Kidney (tissue), 14 donors: ENCODE results near the gene CLPX. TPM values are rescaled to one million over a fixed set of nuclear protein-coding genes. Genes with fewer than 3 reads are reported as not detected.

Experiments
- DNase-seq, 5 donors: peaks; one replicate each; pipeline ENCODE4 v3.0.0-alpha.2; 2013 to 2020
- FAIRE-seq: peaks from 2 replicates; lab custom pipeline; 2012; peaks lifted over from hg19 to GRCh38; lab: Jason Lieb, UNC
- H3K27ac ChIP-seq, 2 donors: one replicate each; pipeline ENCODE4 v1.7.0; 2013; ENCODE audit warnings: low read depth in 2 of 2, low read length in 2 of 2, inconsistent platforms in 1 of 2
- H3K27me3 ChIP-seq: one replicate; pipeline ENCODE4 v1.7.1; 2013; ENCODE audit warnings: low read length, inconsistent platforms; ENCODE audit not compliant: control insufficient read depth, insufficient read depth
- H3K36me3 ChIP-seq, 3 donors: one replicate each; pipeline versions ENCODE4 v1.7.0 to v1.7.1; 2013; ENCODE audit warnings: low read length in 3 of 3, control low read depth in 1 of 3, inconsistent platforms in 1 of 3; ENCODE audit not compliant: insufficient read depth in 3 of 3, control insufficient read depth in 2 of 3
- H3K4me1 ChIP-seq, 3 donors: one replicate each; pipeline versions ENCODE4 v1.7.0 to v1.7.1; 2013; ENCODE audit warnings: low read length in 3 of 3, inconsistent platforms in 1 of 3, low read depth in 1 of 3; ENCODE audit not compliant: control insufficient read depth in 2 of 3, insufficient read depth in 2 of 3
- H3K4me3 ChIP-seq, 3 donors: one replicate each; pipeline versions ENCODE4 v1.7.0 to v1.8.1; 2013; ENCODE audit warnings: low read length in 3 of 3, control low read depth in 1 of 3, inconsistent platforms in 1 of 3
- H3K9ac ChIP-seq, 3 donors: one replicate each; pipeline versions ENCODE4 v1.7.0 to v1.7.1; 2013; ENCODE audit warnings: low read length in 3 of 3, control low read depth in 1 of 3, inconsistent platforms in 1 of 3
- H3K9me3 ChIP-seq, 3 donors: one replicate each; pipeline versions ENCODE4 v1.7.0 to v1.7.1; 2013; ENCODE audit warnings: low read length in 3 of 3, control low read depth in 1 of 3, inconsistent platforms in 1 of 3; ENCODE audit not compliant: control insufficient read depth in 2 of 3, insufficient read depth in 1 of 3
- intact Hi-C: fragments of 100-400 bp; cut with DNase I; formaldehyde crosslinking; loops from one replicate; pipeline ENCODE4 v1.11.1; 2022
- polyA plus RNA-seq: library from polyadenylated mRNA; stranded (reverse); fragments of 350-450 nt; fragmentation: Illumina TruSeq; extraction: RNeasy Lipid Tissue Mini Kit (QIAGEN cat#74804); gene quantifications from one replicate; pipeline ENCODE4 v1.2.3, GENCODE V29; 2014; ENCODE audit warnings: low read depth, low replicate concordance; ENCODE audit not compliant: insufficient read depth
- total RNA-seq: library from RNA; stranded (reverse); fragmentation: NEBNext Ultra II Directional; extraction: Animal tissue kit (Norgen Biotek cat#: 25700); gene quantifications from one replicate; pipeline ENCODE4 v1.2.1, GENCODE V29; 2021
- TF ChIP-seq, protein P1 (sequence below): IDR thresholded peaks from 3 replicates; pipeline ENCODE4 v1.5.1; 2012; ENCODE audit warnings: mild to moderate bottlenecking, moderate library complexity, borderline replicate concordance; ENCODE audit not compliant: insufficient read depth; ENCODE audit errors: extremely low read depth
- donor health status: control.
- donor health status: control.
- donor health status: control.
- donor health status: control.
- donor health status: control.
- donor health status: DM: yes; HTN: yes; CAD: no.
- donor health status: Normal renal cell carcinoma (clear cell type).

CLPX gene
- total and polyA plus RNA-seq, 2 donors from 2014 or later = 18.4 to 48.2 TPM

DNA sequence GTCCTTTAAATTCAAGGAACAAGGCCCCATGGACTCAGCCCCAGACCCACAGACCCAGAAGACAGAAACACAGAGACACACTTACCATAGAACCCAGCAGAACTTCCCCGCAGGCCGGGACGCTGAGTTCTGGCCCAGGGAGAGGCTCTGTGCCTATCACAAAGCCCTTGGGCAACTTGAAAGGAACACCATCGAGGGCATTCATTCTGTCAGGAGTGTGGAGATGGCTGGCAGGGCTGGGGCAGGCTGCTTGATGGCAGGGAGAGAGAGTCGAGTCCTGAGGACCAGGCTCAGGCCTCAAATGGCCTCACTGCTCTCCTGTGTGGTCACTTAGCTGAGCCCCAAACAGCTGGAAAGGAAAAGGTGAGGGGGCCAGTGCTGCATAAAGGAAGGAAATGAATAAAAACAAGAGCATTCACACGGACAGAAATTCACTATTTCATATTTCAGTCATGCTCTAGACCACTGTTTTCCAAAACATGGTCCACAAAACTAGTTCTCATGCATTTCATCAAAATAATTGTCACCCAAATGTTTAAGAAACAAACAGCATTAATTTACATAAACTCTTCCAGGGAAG, 79.0 kb downstream of the CLPX start:
- Histone ChIP-seq H3K27ac (no peak overlapping the region), H3K4me1 (peaks cover 0 to 3% (median 0%) of the 10 kb centered on the region in 3 donors), H3K9me3 (no peaks in the 10 kb centered on the region), H3K4me3 (no peak overlapping the region), H3K36me3 (peaks cover 0 to 4% (median 3%) of the 10 kb centered on the region in 3 donors), H3K27me3 (no peaks in the 10 kb centered on the region), H3K9ac (no peak overlapping the region)
- DNase-seq (no peak), FAIRE-seq (no peak)
- TF ChIP-seq, protein P1, sequence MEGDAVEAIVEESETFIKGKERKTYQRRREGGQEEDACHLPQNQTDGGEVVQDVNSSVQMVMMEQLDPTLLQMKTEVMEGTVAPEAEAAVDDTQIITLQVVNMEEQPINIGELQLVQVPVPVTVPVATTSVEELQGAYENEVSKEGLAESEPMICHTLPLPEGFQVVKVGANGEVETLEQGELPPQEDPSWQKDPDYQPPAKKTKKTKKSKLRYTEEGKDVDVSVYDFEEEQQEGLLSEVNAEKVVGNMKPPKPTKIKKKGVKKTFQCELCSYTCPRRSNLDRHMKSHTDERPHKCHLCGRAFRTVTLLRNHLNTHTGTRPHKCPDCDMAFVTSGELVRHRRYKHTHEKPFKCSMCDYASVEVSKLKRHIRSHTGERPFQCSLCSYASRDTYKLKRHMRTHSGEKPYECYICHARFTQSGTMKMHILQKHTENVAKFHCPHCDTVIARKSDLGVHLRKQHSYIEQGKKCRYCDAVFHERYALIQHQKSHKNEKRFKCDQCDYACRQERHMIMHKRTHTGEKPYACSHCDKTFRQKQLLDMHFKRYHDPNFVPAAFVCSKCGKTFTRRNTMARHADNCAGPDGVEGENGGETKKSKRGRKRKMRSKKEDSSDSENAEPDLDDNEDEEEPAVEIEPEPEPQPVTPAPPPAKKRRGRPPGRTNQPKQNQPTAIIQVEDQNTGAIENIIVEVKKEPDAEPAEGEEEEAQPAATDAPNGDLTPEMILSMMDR = no peak
- intact Hi-C loops = no loop called here

DNA sequence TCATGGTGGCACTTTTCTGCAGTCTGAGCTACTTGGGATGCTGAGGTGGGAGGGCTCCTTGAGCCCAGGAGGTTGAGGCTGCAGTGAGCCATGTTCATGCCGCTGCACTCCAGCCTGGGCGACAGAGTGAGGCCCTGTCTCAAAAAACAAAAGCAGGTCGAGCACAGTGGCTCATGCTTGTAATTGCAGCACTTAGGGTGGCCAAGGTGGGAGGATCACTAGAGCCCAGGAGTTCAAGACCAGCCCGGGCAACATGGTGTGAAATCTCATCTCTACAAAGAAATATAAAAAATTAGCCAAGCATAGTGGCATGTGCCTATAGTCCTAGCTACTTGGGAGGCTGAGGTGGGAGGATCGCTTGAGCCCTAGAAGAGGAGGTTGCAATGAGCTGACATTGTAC, 80.1 kb downstream of the CLPX start:
- no peak overlapping the region for H3K4me3 ChIP-seq
- peaks cover 0 to 4% (median 0%) of the 10 kb centered on the region in 3 donors for H3K4me1 ChIP-seq
- intact Hi-C loops = no loop called here
- TF ChIP-seq, protein P1 = no peak
- H3K27me3 ChIP-seq = no peaks in the 10 kb centered on the region
- no peak overlapping the region for H3K9ac ChIP-seq
- peaks cover 0 to 4% (median 3%) of the 10 kb centered on the region in 3 donors for H3K36me3 ChIP-seq
- FAIRE-seq (no peak), DNase-seq (no peak)
- H3K9me3 ChIP-seq = no peaks in the 10 kb centered on the region
- no peak overlapping the region for H3K27ac ChIP-seq

DNA sequence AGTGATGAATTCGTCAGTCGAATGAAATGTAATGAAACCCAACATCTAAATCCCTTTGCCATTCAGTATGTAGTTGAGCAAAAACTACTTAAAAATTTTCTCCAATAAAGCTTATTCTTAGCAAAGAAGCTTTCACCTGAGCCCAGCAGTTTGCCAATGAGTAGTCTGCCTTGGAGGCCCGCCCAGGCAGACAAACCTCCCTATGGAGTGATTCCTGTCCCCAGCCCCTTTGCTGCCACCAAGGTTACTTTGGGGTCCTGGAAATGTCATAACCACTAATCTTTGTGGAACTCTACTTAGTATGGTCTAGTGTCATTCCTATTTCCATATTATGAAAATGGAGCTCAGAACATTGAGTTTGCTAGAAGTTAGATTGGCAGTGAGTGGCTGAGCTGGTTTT, 82.2 kb downstream of the CLPX start:
- H3K36me3 ChIP-seq = peaks cover 2 to 17% (median 16%) of the 10 kb centered on the region in 3 donors
- DNase-seq = no peak
- TF ChIP-seq, protein P1 = no peak
- intact Hi-C loops = no loop called here
- H3K4me3 ChIP-seq = no peak overlapping the region
- no peak for FAIRE-seq
- H3K4me1 ChIP-seq = peaks cover 0 to 4% (median 0%) of the 10 kb centered on the region in 3 donors
- H3K9me3 ChIP-seq = no peaks in the 10 kb centered on the region
- no peak overlapping the region for H3K9ac ChIP-seq
- no peak overlapping the region for H3K27ac ChIP-seq
- no peaks in the 10 kb centered on the region for H3K27me3 ChIP-seq
